WTC11 (cell line): ENCODE measurements around the gene CHDH.

Experiments
- ATF2 ChIP-seq: sonication (generic); formaldehyde crosslinking; IDR thresholded peaks from 2 replicates; pipeline ENCODE4 v1.8.1; 2022; ENCODE audit warnings: low read depth, missing genetic modification reagents, borderline replicate concordance
- NR2C2 ChIP-seq: sonication (generic); formaldehyde crosslinking; IDR thresholded peaks from 2 replicates; pipeline ENCODE4 v1.8.0; 2022; ENCODE audit warnings: mild to moderate bottlenecking, missing genetic modification reagents
- TCF7 ChIP-seq: sonication (generic); formaldehyde crosslinking; IDR thresholded peaks from 2 replicates; pipeline ENCODE4 v1.8.0; 2022; ENCODE audit warnings: mild to moderate bottlenecking, low read depth, missing genetic modification reagents, moderate library complexity
- TF ChIP-seq, protein P1 (sequence below): fragments of 200-600 bp; IDR thresholded peaks from 2 replicates; pipeline ENCODE4 v1.8.0; 2022; ENCODE audit warnings: antibody characterized with exemption

DNA sequence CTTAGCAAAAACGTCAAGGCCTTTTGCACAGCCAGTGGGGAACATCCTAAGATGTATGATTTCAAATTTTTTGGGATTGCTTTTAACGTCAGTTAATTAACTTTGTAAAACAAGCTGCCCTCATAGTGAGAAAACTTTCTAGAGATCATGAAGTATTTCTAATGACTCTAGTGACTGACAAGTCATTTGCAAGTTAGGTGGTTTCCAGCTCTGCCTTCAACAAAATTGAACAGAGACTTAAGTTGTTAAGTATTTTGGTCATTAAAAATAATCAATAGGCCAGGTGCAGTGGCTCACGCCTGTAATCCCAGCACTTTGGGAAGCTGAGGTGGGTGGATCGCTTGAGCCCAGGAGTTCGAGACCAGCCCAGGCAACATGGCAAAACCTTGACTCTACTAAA lies 71.2 kb downstream of the CHDH start:
- TF ChIP-seq TCF7 (CRISPR knock-in tag): no peak
- TF ChIP-seq, protein P1, sequence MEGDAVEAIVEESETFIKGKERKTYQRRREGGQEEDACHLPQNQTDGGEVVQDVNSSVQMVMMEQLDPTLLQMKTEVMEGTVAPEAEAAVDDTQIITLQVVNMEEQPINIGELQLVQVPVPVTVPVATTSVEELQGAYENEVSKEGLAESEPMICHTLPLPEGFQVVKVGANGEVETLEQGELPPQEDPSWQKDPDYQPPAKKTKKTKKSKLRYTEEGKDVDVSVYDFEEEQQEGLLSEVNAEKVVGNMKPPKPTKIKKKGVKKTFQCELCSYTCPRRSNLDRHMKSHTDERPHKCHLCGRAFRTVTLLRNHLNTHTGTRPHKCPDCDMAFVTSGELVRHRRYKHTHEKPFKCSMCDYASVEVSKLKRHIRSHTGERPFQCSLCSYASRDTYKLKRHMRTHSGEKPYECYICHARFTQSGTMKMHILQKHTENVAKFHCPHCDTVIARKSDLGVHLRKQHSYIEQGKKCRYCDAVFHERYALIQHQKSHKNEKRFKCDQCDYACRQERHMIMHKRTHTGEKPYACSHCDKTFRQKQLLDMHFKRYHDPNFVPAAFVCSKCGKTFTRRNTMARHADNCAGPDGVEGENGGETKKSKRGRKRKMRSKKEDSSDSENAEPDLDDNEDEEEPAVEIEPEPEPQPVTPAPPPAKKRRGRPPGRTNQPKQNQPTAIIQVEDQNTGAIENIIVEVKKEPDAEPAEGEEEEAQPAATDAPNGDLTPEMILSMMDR: no peak
- no peak for TF ChIP-seq ATF2 (CRISPR knock-in tag)
- no peak for TF ChIP-seq NR2C2 (CRISPR knock-in tag)
